ENCODE data around the gene TMBIM6. TPM values are rescaled to one million over a fixed set of nuclear protein-coding genes. Genes with fewer than 3 reads are reported as not detected.

The TMBIM6 gene
- total and polyA plus RNA-seq, 3 experiments from 2014 or later, result 443 to 1,008 (median 449) TPM

DNA sequence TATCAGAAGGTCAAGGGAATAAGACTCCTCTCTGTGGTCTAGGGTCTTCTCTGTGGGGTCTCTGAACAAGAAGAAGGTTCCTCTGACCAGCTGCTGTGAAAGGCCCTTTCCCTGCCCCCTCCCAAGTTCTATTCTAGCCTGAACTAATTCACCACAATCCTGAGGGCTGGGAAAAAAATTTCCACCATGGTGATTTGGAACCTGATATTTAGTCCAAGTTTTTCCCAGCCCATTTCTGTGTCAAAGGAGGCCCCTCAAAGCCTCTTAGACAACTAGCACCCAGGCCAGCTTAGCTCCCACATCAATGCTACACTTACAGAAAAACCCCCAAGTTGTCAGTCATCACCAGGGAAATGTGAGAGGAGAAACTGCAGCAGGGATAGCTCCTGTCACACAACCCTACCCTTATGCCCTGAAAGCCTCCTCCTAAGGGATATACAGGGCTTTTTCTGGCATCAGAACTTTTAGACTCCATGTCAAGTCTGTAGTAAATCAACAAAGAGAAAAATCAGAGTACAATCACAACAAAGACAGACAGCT is 38.6 kb upstream of the TMBIM6 start:
- Mint-ChIP-seq H3K27ac (peak overlapping the region in 7 of 8 donors; percentile 19 to 77 (median 51)), H3K9me3 (no peaks in the 10 kb centered on the region), H3K27me3 (peaks cover 0 to 3% of the 10 kb centered on the region in 2 donors), H3K4me1 (peaks cover 55 to 74% (median 71%) of the 10 kb centered on the region in 3 donors), H3K36me3 (peaks cover 0 to 3% (median 0%) of the 10 kb centered on the region in 3 donors), H3K4me3 (peak overlapping the region in 1 of 7 donors; percentile 4)
- H3K4me1 ChIP-seq (ENCODE audit: insufficient read depth, low read length), result peaks cover 58% of the 10 kb centered on the region
- H3K4me3 ChIP-seq (ENCODE audit: low read length), result no peak overlapping the region
- H3K36me3 ChIP-seq (ENCODE audit: insufficient read depth, low read length), result no peaks in the 10 kb centered on the region
- H3K9me3 ChIP-seq (ENCODE audit: low read length), result no peaks in the 10 kb centered on the region
- DNase-seq, result no peak
- no peak overlapping the region for H3K27ac ChIP-seq (ENCODE audit: low read depth, low read length)
- no peaks in the 10 kb centered on the region for H3K27me3 ChIP-seq (ENCODE audit: insufficient read depth, low read length, poor library complexity, severe bottlenecking)
- CTCF ChIA-PET, result interaction anchor here (2.7 to 13.9 kb wide), 5 partner anchors 33 to 80 kb away, joined by 9 to 248 read pairs (median 61); partner anchors contain the start of genes PRPF40B and TMBIM6
- POLR2A ChIA-PET, result interaction anchor here (0.8 kb wide), 1 partner anchor 38 kb away, joined by 3 read pairs; the partner anchor contains the start of gene TMBIM6

DNA sequence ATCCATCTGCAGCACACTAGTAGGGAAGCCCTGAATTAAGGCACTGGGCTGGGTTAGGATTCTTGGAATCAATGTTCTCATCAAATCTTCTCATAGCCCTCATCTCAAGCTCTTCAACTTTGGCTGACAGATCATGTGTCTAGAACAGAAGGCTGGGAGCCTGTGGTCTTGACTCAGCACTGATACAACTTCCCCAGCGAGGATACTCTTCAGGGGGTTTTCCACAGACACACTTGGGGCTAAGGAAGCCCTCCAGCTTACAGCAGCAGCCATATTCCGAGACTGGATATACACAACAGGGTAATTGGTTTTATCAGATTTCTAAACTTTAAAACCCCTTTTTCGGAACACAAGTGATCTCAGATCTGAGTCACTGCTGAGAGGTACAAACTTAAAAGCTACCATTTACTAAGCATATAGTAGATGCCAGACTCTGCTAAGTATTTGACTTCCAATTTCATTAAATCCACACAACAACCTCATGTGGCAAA is 37.7 kb upstream of the TMBIM6 start:
- no peaks in the 10 kb centered on the region for H3K9me3 Mint-ChIP-seq
- no peak overlapping the region for H3K4me3 ChIP-seq (ENCODE audit: low read length)
- H3K9me3 ChIP-seq (ENCODE audit: low read length), result no peaks in the 10 kb centered on the region
- H3K27ac Mint-ChIP-seq, result peak overlapping the region; percentile 7 to 82 (median 56)
- peaks cover 52 to 66% (median 62%) of the 10 kb centered on the region in 3 donors for H3K4me1 Mint-ChIP-seq
- peaks cover 0 to 3% (median 0%) of the 10 kb centered on the region in 3 donors for H3K36me3 Mint-ChIP-seq
- peaks cover 53% of the 10 kb centered on the region for H3K4me1 ChIP-seq (ENCODE audit: insufficient read depth, low read length)
- peak in 3 of 5 donors; percentile 8 to 58 (median 23) for DNase-seq
- no peak overlapping the region for H3K27ac ChIP-seq (ENCODE audit: low read depth, low read length)
- CTCF ChIA-PET, result interaction anchor here (2.7 to 13.9 kb wide), 5 partner anchors 34 to 81 kb away, joined by 9 to 248 read pairs (median 61); partner anchors contain the start of genes PRPF40B and TMBIM6
- POLR2A ChIA-PET, result interaction anchor here (0.7 to 1.5 kb wide), 4 partner anchors 29 to 49 kb away, joined by 3 read pairs; partner anchors contain the start of gene TMBIM6
- H3K4me3 Mint-ChIP-seq, result peak overlapping the region in 6 of 7 donors; percentile 24 to 63 (median 46)
- H3K36me3 ChIP-seq (ENCODE audit: insufficient read depth, low read length), result no peaks in the 10 kb centered on the region
- H3K27me3 Mint-ChIP-seq, result peaks cover 0 to 4% of the 10 kb centered on the region in 2 donors
- H3K27me3 ChIP-seq (ENCODE audit: insufficient read depth, low read length, poor library complexity, severe bottlenecking), result no peaks in the 10 kb centered on the region

DNA sequence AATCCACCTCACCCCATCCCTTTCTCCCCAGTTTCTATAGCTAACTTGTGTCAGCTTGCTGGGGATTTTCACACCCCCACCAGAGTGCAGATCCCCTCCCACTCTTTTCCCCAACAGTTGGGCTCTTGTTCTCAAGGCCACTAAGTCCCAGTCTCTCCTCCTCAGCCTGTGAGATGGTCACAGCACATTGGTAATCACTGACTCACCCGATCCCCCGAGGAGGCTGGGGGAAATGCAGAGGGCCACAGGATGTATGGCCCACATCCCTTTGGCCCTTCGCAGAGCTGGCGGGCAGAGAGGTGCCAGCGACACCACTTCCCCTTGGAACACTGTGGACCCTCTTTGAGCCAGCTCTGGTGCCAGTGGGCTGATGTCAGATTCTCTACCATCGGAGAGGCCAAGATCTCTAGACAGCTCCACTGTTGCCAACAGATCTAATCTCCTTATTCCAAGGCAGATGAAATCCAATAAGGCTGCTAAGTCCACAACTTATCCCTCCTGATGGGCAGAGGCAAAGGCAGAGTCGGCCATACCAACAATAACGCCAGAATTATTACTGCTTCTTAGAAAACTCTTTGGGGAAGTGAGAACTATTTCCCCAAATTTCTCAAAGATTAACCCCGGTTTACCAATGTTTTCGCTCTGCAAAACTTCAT is 35.8 kb upstream of the TMBIM6 start:
- no peaks in the 10 kb centered on the region for H3K9me3 Mint-ChIP-seq
- no peak overlapping the region for H3K27ac ChIP-seq (ENCODE audit: low read depth, low read length)

DNA sequence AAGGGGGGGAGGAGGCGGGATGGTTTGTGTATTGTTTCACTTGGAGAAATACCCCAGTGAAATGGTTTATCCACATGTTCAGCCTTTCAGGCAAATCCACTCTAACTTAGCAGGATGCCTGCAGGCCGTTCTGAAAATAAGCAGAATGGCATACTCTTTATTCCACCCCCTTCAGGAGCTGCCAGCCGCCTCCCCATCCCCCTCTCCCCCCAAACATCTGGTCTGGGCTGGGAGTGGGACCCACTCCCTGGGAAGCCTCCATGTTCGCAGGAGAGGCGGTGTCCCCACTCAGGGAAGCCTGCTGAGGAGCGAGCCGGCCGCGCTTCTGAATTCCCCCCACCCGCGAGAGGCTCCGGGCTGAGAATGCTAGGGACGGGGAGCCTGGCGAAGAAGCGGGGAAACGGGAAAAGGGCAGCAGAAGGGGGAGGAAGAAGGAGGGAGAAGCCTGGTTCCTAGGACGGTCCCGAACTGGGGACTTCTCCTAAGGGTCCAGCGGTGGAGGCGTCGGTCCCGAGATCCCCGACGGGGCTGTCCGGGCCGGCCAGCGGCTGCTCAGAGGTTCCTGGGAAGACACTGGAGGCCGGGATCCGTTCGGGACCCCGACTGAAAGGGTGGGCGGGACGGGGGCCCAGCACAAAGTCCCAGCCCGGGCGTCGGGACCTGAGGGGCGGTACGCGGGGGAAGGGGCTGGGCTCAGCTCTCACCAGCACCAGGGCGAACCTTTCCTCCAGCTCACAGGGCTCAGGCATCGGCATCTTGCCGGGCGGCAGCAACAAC is 34.8 kb upstream of the TMBIM6 start:
- no peaks in the 10 kb centered on the region for H3K9me3 Mint-ChIP-seq

More for the DNA sequence above, 35.8 kb upstream of the TMBIM6 start:
- Histone ChIP-seq H3K36me3 (ENCODE audit: insufficient read depth, low read length) (no peaks in the 10 kb centered on the region), H3K4me3 (ENCODE audit: low read length) (peak overlapping the region; percentile 72), H3K4me1 (ENCODE audit: insufficient read depth, low read length) (peaks cover 39% of the 10 kb centered on the region), H3K27me3 (ENCODE audit: insufficient read depth, low read length, poor library complexity, severe bottlenecking) (no peaks in the 10 kb centered on the region), H3K9me3 (ENCODE audit: low read length) (no peaks in the 10 kb centered on the region)
- peak overlapping the region in 7 of 8 donors; percentile 64 to 96 (median 93) for H3K27ac Mint-ChIP-seq
- H3K4me1 Mint-ChIP-seq, result peaks cover 40 to 53% (median 48%) of the 10 kb centered on the region in 3 donors
- H3K36me3 Mint-ChIP-seq, result peaks cover 0 to 3% (median 0%) of the 10 kb centered on the region in 3 donors
- DNase-seq, result peak in 1 of 5 donors; percentile 4
- peaks cover 0 to 6% of the 10 kb centered on the region in 2 donors for H3K27me3 Mint-ChIP-seq
- CTCF ChIA-PET, result interaction anchor here (1.0 to 13.9 kb wide), 9 partner anchors 10 to 470 kb away, joined by 3 to 248 read pairs (median 6); partner anchors contain the start of gene TMBIM6
- POLR2A ChIA-PET, result interaction anchor here (0.7 to 2.0 kb wide), 8 partner anchors 11 to 227 kb away, joined by 3 to 15 read pairs (median 6); partner anchors contain the start of gene TMBIM6
- H3K4me3 Mint-ChIP-seq, result peak overlapping the region; percentile 87 to 96 (median 91)

DNA sequence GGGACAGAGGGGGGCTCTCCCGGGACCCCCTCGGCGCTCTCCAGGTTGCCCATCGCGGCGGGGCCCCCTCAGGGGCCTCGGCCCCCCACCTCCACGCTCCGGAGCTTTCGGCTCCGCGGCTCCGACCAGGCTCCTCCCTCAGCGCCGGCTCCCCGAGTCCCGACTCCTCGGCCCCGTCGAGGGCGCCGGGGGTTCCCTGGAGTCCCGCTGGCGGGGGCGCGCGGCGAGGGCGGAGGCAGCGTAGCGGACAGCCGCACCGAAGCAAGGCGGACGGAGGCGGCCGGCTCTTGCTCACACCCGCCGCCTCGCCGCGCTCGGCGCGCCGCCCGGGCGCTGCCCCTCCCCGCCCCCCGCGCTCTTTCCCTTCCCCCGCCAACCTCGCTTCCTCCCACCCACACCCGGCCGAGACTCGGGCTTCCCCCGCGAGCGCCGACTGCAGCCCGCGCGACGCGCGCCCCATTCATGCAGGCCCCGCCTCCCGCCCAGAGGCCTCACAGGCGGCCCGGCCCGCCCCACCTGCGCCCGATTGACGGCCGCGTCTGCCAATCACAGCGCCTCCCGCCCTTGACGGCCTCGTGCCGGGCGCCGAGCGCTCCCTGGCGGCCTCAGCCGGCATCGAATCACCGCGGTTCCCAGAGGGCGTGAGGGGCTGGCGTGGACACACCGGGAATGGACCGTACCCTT is 34.1 kb upstream of the TMBIM6 start, which contains the start of gene FMNL3:
FMNL3 (minus strand) TSS at position 278 of the 684 bp plus-strand sequence; CDS start at position 53, 225 bp downstream.
- H3K9me3 ChIP-seq (ENCODE audit: low read length), result no peaks in the 10 kb centered on the region
- H3K4me3 Mint-ChIP-seq, result peak within 1 kb of the TSS; percentile 87 to 96 (median 91)
- peak within 1 kb of the TSS; percentile 33 to 95 (median 90) for H3K27ac Mint-ChIP-seq
- H3K4me1 Mint-ChIP-seq, result peaks cover 39 to 45% (median 44%) of the 10 kb centered on the region in 3 donors
- no peaks in the 10 kb centered on the region for H3K9me3 Mint-ChIP-seq
- DNase-seq, result peak; percentile 97 to 99 (median 99)
- H3K4me3 ChIP-seq (ENCODE audit: low read length), result peak within 1 kb of the TSS; percentile 72
- H3K36me3 ChIP-seq (ENCODE audit: insufficient read depth, low read length), result no peaks in the 10 kb centered on the region
- peaks cover 5 to 6% of the 10 kb centered on the region in 2 donors for H3K27me3 Mint-ChIP-seq
- H3K27ac ChIP-seq (ENCODE audit: low read depth, low read length), result peak within 1 kb of the TSS; percentile 76
- no peaks in the 10 kb centered on the region for H3K27me3 ChIP-seq (ENCODE audit: insufficient read depth, low read length, poor library complexity, severe bottlenecking)
- H3K36me3 Mint-ChIP-seq, result peaks cover 0 to 3% (median 0%) of the 10 kb centered on the region in 3 donors
- ChIA-PET POLR2A (interaction anchor here (0.7 to 2.0 kb wide), 8 partner anchors 24 to 136 kb away, joined by 3 to 15 read pairs (median 4); partner anchors contain the start of genes BCDIN3D and TMBIM6), CTCF (interaction anchor here (0.7 to 13.9 kb wide), 13 partner anchors 9 to 142 kb away, joined by 3 to 248 read pairs (median 6); partner anchors contain the start of gene TMBIM6)
- peaks cover 39% of the 10 kb centered on the region for H3K4me1 ChIP-seq (ENCODE audit: insufficient read depth, low read length)

More for the DNA sequence above, 34.8 kb upstream of the TMBIM6 start:
- Mint-ChIP-seq H3K4me1 (peaks cover 39 to 50% (median 44%) of the 10 kb centered on the region in 3 donors), H3K36me3 (peaks cover 0 to 3% (median 0%) of the 10 kb centered on the region in 3 donors), H3K27me3 (peaks cover 0 to 6% of the 10 kb centered on the region in 2 donors), H3K4me3 (peak overlapping the region; percentile 87 to 96 (median 91)), H3K27ac (peak overlapping the region; percentile 33 to 95 (median 90))
- POLR2A ChIA-PET, result interaction anchor here (0.7 to 2.0 kb wide), 9 partner anchors 23 to 227 kb away, joined by 3 to 15 read pairs (median 3); partner anchors contain the start of genes BCDIN3D and TMBIM6
- Histone ChIP-seq H3K4me1 (ENCODE audit: insufficient read depth, low read length) (peaks cover 39% of the 10 kb centered on the region), H3K27ac (ENCODE audit: low read depth, low read length) (peak overlapping the region; percentile 76), H3K4me3 (ENCODE audit: low read length) (peak overlapping the region; percentile 72), H3K36me3 (ENCODE audit: insufficient read depth, low read length) (no peaks in the 10 kb centered on the region), H3K27me3 (ENCODE audit: insufficient read depth, low read length, poor library complexity, severe bottlenecking) (no peaks in the 10 kb centered on the region), H3K9me3 (ENCODE audit: low read length) (no peaks in the 10 kb centered on the region)
- CTCF ChIA-PET, result interaction anchor here (0.7 to 13.9 kb wide), 12 partner anchors 9 to 469 kb away, joined by 3 to 248 read pairs (median 6); partner anchors contain the start of gene TMBIM6
- DNase-seq, result peak in 2 of 5 donors; percentile 25 to 49

DNA sequence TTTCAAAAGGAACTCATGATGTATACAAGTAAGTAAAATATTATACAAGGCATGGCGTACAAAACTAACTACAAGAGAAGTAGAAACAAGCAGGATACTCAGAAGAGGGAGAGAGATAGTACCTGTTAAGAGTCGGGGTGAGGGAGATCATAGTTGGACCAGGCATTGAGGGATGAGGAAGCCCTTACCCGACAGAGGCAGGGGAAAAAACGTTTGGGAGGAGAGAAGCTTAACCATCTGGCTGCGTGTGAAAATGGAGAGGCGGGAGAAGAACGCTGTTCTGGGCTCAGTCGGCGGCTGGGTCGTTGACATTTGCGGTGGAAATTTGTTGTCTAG is 33.6 kb upstream of the TMBIM6 start:
- Histone ChIP-seq H3K27ac (ENCODE audit: low read depth, low read length) (no peak overlapping the region), H3K36me3 (ENCODE audit: insufficient read depth, low read length) (no peaks in the 10 kb centered on the region), H3K4me1 (ENCODE audit: insufficient read depth, low read length) (peaks cover 39% of the 10 kb centered on the region), H3K4me3 (ENCODE audit: low read length) (no peak overlapping the region), H3K27me3 (ENCODE audit: insufficient read depth, low read length, poor library complexity, severe bottlenecking) (no peaks in the 10 kb centered on the region), H3K9me3 (ENCODE audit: low read length) (no peaks in the 10 kb centered on the region)
- Mint-ChIP-seq H3K4me3 (peak overlapping the region; percentile 45 to 91 (median 73)), H3K27ac (peak overlapping the region in 7 of 8 donors; percentile 1 to 92 (median 82)), H3K9me3 (no peaks in the 10 kb centered on the region), H3K27me3 (peaks cover 6 to 8% of the 10 kb centered on the region in 2 donors), H3K36me3 (peaks cover 0 to 3% (median 0%) of the 10 kb centered on the region in 3 donors), H3K4me1 (peaks cover 35 to 40% (median 39%) of the 10 kb centered on the region in 3 donors)
- CTCF ChIA-PET, result interaction anchor here (0.8 to 13.9 kb wide), 10 partner anchors 12 to 131 kb away, joined by 3 to 248 read pairs (median 4); no protein-coding TSS in a partner anchor
- POLR2A ChIA-PET, result interaction anchor here (1.0 to 1.1 kb wide), 2 partner anchors 60 to 66 kb away, joined by 3 read pairs; no protein-coding TSS in a partner anchor
- DNase-seq, result no peak
